SK-N-SH (cell line): Measurements from ENCODE around the gene MACROD2. TPM values are rescaled to one million over a fixed set of nuclear protein-coding genes. Genes with fewer than 3 reads are reported as not detected.

ENCODE experiments used
- CTCF ChIA-PET: fragments of 300-600, 350-600 bp; formaldehyde crosslinking; extraction: SDS; loops from one replicate; lab custom pipeline; 2021; lab: Yijun Ruan, JAX
- POLR2A ChIA-PET: fragments of 350-600 bp; sonication (Branson Sonifier 250); formaldehyde crosslinking; extraction: SDS; loops from one replicate; lab custom pipeline; 2020; ENCODE audit warnings: antibody characterized with exemption, inconsistent platforms; lab: Yijun Ruan, JAX
- DNase-seq: peaks from one replicate; pipeline ENCODE4 v3.0.0; 2012
- H2AFZ ChIP-seq: fragments of 200-600 bp; sonication (generic); 2 replicates; pipeline ENCODE4 v1.8.1; 2016; ENCODE audit warnings: antibody characterized with exemption, mild to moderate bottlenecking, low read depth
- H3F3A ChIP-seq: fragments of 200-600 bp; sonication (generic); replicated peaks from 2 replicates; pipeline ENCODE3; 2016; ENCODE audit warnings: antibody characterized with exemption, mild to moderate bottlenecking; ENCODE audit not compliant: insufficient read depth
- H3K27ac ChIP-seq, 2 experiments: fragments of 200-500 bp in 1 of 2; fragments of 200-600 bp in 1 of 2; sonication (Bioruptor generic) in 1 of 2; sonication (generic), shearing (Covaris generic) in 1 of 2; 2 replicates each; pipeline versions ENCODE4 v1.5.1 to v1.6.1; 2014 to 2016; ENCODE audit warnings: low read depth in 2 of 2, inconsistent platforms in 1 of 2, low read length in 1 of 2, mild to moderate bottlenecking in 1 of 2, mixed read lengths in 1 of 2
- H3K27me3 ChIP-seq: fragments of 200-600 bp; sonication (generic), shearing (Covaris generic); 2 replicates; pipeline ENCODE4 v1.6.1; 2016; ENCODE audit warnings: mixed run types; ENCODE audit not compliant: insufficient read depth
- H3K36me3 ChIP-seq, 2 experiments: fragments of 200-500 bp in 1 of 2; fragments of 200-600 bp in 1 of 2; sonication (Bioruptor generic) in 1 of 2; sonication (generic) in 1 of 2; replicated peaks in 1 of 2; 2 replicates each; pipeline versions ENCODE3 to v1.5.1; 2014 to 2016; ENCODE audit warnings: low read length in 1 of 2, mild to moderate bottlenecking in 1 of 2; ENCODE audit not compliant: insufficient read depth in 2 of 2, control insufficient read depth in 1 of 2
- H3K4me1 ChIP-seq, 2 experiments: fragments of 200-500 bp in 1 of 2; fragments of 200-600 bp in 1 of 2; sonication (Bioruptor generic) in 1 of 2; sonication (generic), shearing (Covaris generic) in 1 of 2; 2 replicates each; pipeline versions ENCODE4 v1.5.1 to v1.6.1; 2014 to 2016; ENCODE audit warnings: low read depth in 1 of 2, low read length in 1 of 2, mixed run types in 1 of 2; ENCODE audit not compliant: insufficient read depth in 2 of 2, control insufficient read depth in 1 of 2
- H3K4me2 ChIP-seq: fragments of 200-600 bp; sonication (generic), shearing (Covaris generic); 2 replicates; pipeline ENCODE4 v1.6.1; 2017; ENCODE audit warnings: mixed run types
- H3K4me3 ChIP-seq, 2 experiments: fragments of 200-500 bp in 1 of 2; fragments of 200-600 bp in 1 of 2; sonication (Bioruptor generic) in 1 of 2; sonication (generic), shearing (Covaris generic) in 1 of 2; 2 replicates each; pipeline versions ENCODE4 v1.5.1 to v1.8.1; 2014 to 2016; ENCODE audit warnings: low read depth in 2 of 2, inconsistent platforms in 1 of 2, low read length in 1 of 2, mild to moderate bottlenecking in 1 of 2, mixed read lengths in 1 of 2, moderate library complexity in 1 of 2
- H3K79me2 ChIP-seq: fragments of 200-600 bp; sonication (generic); 2 replicates; pipeline ENCODE4 v1.8.1; 2017; ENCODE audit warnings: mild to moderate bottlenecking; ENCODE audit not compliant: insufficient read depth
- H3K9ac ChIP-seq: fragments of 200-600 bp; sonication (generic); 2 replicates; pipeline ENCODE4 v1.6.1; 2017; ENCODE audit warnings: mixed run types
- H3K9me2 ChIP-seq: fragments of 200-600 bp; sonication (generic); 2 replicates; pipeline ENCODE4 v1.6.1; 2017; ENCODE audit warnings: mixed run types
- H3K9me3 ChIP-seq: fragments of 200-600 bp; sonication (generic); 2 replicates; pipeline ENCODE4 v1.6.1; 2017; ENCODE audit warnings: mixed run types, mild to moderate bottlenecking, moderate library complexity
- H4K20me1 ChIP-seq: fragments of 200-600 bp; sonication (generic); 2 replicates; pipeline ENCODE4 v1.6.1; 2017; ENCODE audit warnings: mild to moderate bottlenecking, mixed run types; ENCODE audit not compliant: insufficient read depth
- EP300 ChIP-seq, 2 experiments: IDR thresholded peaks; 2 replicates each; pipeline versions ENCODE4 v1.4.0 to v1.6.1; 2012; ENCODE audit warnings: borderline replicate concordance in 1 of 2, low read depth in 1 of 2, low read length in 1 of 2
- EZH2phosphoT487 ChIP-seq: fragments of 200-600 bp; sonication (generic); IDR thresholded peaks from 2 replicates; pipeline ENCODE4 v1.6.1; 2017; ENCODE audit warnings: low read depth, mixed run types, mild to moderate bottlenecking, antibody characterized with exemption, moderate library complexity, borderline replicate concordance
- GABPA ChIP-seq: IDR thresholded peaks from 2 replicates; pipeline ENCODE4 v1.4.0; 2012; ENCODE audit warnings: low read depth, mild to moderate bottlenecking
- MAX ChIP-seq: IDR thresholded peaks from 2 replicates; pipeline ENCODE4 v1.4.0; 2012; ENCODE audit warnings: low read depth
- MEF2A ChIP-seq: IDR thresholded peaks from 2 replicates; pipeline ENCODE4 v1.4.0; 2012; ENCODE audit warnings: low read depth, borderline replicate concordance
- MXI1 ChIP-seq: IDR thresholded peaks from 2 replicates; pipeline ENCODE4 v1.6.1; 2012; ENCODE audit warnings: mild to moderate bottlenecking, low read depth, low read length, improper control_type of control experiment
- NFIC ChIP-seq: IDR thresholded peaks from 2 replicates; pipeline ENCODE4 v1.4.0; 2012; ENCODE audit warnings: borderline replicate concordance
- NRF1 ChIP-seq: IDR thresholded peaks from 2 replicates; pipeline ENCODE4 v1.6.1; 2012; ENCODE audit warnings: low read depth, mild to moderate bottlenecking, low read length
- PBX3 ChIP-seq: IDR thresholded peaks from 2 replicates; pipeline ENCODE4; 2012
- POLR2AphosphoS5 ChIP-seq: IDR thresholded peaks from 2 replicates; pipeline ENCODE4 v1.6.1; 2012; ENCODE audit warnings: low read depth, low read length
- RCOR1 ChIP-seq: fragments of 150-350 bp; IDR thresholded peaks from 2 replicates; pipeline ENCODE4 v1.6.1; 2017; ENCODE audit warnings: antibody characterized with exemption, low read length
- SIN3A ChIP-seq: IDR thresholded peaks from 2 replicates; pipeline ENCODE4 v1.6.1; 2012; ENCODE audit warnings: low read depth, mild to moderate bottlenecking, low read length, moderate library complexity, borderline replicate concordance
- TAF1 ChIP-seq: IDR thresholded peaks from 2 replicates; pipeline ENCODE4 v1.6.1; 2012; ENCODE audit warnings: low read depth, mild to moderate bottlenecking, low read length, moderate library complexity, borderline replicate concordance
- YY1 ChIP-seq: IDR thresholded peaks from 2 replicates; pipeline ENCODE4 v1.4.0; 2012; ENCODE audit warnings: low read depth, mild to moderate bottlenecking
- ZBTB33 ChIP-seq: IDR thresholded peaks from 2 replicates; pipeline ENCODE4 v1.4.0; 2012; ENCODE audit warnings: low read depth, borderline replicate concordance
- WGBS: methylation state at CpG from one replicate; pipeline ENCODE4 v1.1.6; 2017; ENCODE audit warnings: low lambda C conversion rate; 5-methylcytosine and 5-hydroxymethylcytosine counted together
- polyA plus RNA-seq, 3 experiments: library from polyadenylated mRNA; depleted of rRNA; stranded (reverse); fragments of >200 nt; gene quantifications; 2 replicates each; pipeline ENCODE4 v1.2.3, GENCODE V29; 2012
- TF ChIP-seq, protein P1 (sequence below): IDR thresholded peaks from 2 replicates; pipeline ENCODE4 v1.6.1; 2012; ENCODE audit warnings: mild to moderate bottlenecking, low read depth, low read length, moderate library complexity

Gene MACROD2
- polyA plus RNA-seq, 1 of the 3 experiments (the other 2 are of a cell fraction) = 0.33 TPM

- no peak for TF ChIP-seq NRF1
Measured at GRCh38 chr20:15251171-15251570, 1255.9 kb downstream of the MACROD2 start (continued).

- H3K36me3 ChIP-seq = no peaks in the 10 kb centered on the region
- POLR2A ChIA-PET = no interaction called here
Measured at GRCh38 chr20:15252304-15252703, 1257.0 kb downstream of the MACROD2 start.

GRCh38 chr20:15253431-15253830 is 1258.1 kb downstream of the MACROD2 start:
- no peaks in the 10 kb centered on the region for H3K9me3 ChIP-seq
- CTCF ChIA-PET = no interaction called here
- no peak overlapping the region for H3K4me3 ChIP-seq
- no peaks in the 10 kb centered on the region for H3F3A ChIP-seq
- no peak for DNase-seq
- no peaks in the 10 kb centered on the region for H3K9me2 ChIP-seq
- no peaks in the 10 kb centered on the region for H3K4me1 ChIP-seq
- H3K4me2 ChIP-seq = no peak overlapping the region
- H3K9ac ChIP-seq = no peak overlapping the region
- POLR2A ChIA-PET = no interaction called here
- H3K36me3 ChIP-seq = no peaks in the 10 kb centered on the region
- H3K79me2 ChIP-seq = no peaks in the 10 kb centered on the region
- H3K27ac ChIP-seq = no peak overlapping the region
- H4K20me1 ChIP-seq = no peaks in the 10 kb centered on the region
- H2AFZ ChIP-seq = no peak overlapping the region
- no peaks in the 10 kb centered on the region for H3K27me3 ChIP-seq
- WGBS = 84% methylated on average over 5 of the region's 5 CpGs
- no peak for TF ChIP-seq MAX
- TF ChIP-seq YY1 = no peak
- TF ChIP-seq EP300 (IDR thresholded peaks at IDR 0.05; ENCODE audit: borderline replicate concordance in 1 of 2, low read depth in 1 of 2, low read length in 1 of 2) = no peak
- TF ChIP-seq, protein P1, sequence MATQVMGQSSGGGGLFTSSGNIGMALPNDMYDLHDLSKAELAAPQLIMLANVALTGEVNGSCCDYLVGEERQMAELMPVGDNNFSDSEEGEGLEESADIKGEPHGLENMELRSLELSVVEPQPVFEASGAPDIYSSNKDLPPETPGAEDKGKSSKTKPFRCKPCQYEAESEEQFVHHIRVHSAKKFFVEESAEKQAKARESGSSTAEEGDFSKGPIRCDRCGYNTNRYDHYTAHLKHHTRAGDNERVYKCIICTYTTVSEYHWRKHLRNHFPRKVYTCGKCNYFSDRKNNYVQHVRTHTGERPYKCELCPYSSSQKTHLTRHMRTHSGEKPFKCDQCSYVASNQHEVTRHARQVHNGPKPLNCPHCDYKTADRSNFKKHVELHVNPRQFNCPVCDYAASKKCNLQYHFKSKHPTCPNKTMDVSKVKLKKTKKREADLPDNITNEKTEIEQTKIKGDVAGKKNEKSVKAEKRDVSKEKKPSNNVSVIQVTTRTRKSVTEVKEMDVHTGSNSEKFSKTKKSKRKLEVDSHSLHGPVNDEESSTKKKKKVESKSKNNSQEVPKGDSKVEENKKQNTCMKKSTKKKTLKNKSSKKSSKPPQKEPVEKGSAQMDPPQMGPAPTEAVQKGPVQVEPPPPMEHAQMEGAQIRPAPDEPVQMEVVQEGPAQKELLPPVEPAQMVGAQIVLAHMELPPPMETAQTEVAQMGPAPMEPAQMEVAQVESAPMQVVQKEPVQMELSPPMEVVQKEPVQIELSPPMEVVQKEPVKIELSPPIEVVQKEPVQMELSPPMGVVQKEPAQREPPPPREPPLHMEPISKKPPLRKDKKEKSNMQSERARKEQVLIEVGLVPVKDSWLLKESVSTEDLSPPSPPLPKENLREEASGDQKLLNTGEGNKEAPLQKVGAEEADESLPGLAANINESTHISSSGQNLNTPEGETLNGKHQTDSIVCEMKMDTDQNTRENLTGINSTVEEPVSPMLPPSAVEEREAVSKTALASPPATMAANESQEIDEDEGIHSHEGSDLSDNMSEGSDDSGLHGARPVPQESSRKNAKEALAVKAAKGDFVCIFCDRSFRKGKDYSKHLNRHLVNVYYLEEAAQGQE = no peak
- TF ChIP-seq ZBTB33 = no peak
- TF ChIP-seq PBX3 = no peak
- no peak for TF ChIP-seq GABPA
- TF ChIP-seq NFIC = no peak
- no peak for TF ChIP-seq TAF1
- no peak for TF ChIP-seq POLR2AphosphoS5

More at GRCh38 chr20:15252304-15252703, 1257.0 kb downstream of the MACROD2 start:
- H3K4me2 ChIP-seq = no peak overlapping the region
- no peaks in the 10 kb centered on the region for H3K4me1 ChIP-seq
- H3K79me2 ChIP-seq = no peaks in the 10 kb centered on the region
- no peak overlapping the region for H3K4me3 ChIP-seq
- CTCF ChIA-PET = interaction anchor here (1.1 kb wide), 1 partner anchor 915 kb away, joined by 3 read pairs; the partner anchor contains the start of gene FLRT3
- TF ChIP-seq EZH2phosphoT487 = no peak
- no peak for TF ChIP-seq MEF2A
- no peak for TF ChIP-seq MXI1
- TF ChIP-seq RCOR1 = no peak
- no peak for TF ChIP-seq PBX3
- TF ChIP-seq SIN3A = no peak
- TF ChIP-seq NRF1 = no peak
- 44% methylated on average over 2 of the region's 2 CpGs for WGBS
- DNase-seq = no peak
- no peaks in the 10 kb centered on the region for H4K20me1 ChIP-seq
- no peak overlapping the region for H3K9ac ChIP-seq
- no peaks in the 10 kb centered on the region for H3F3A ChIP-seq
- no peaks in the 10 kb centered on the region for H3K9me3 ChIP-seq
- no peak overlapping the region for H3K27ac ChIP-seq
- H3K9me2 ChIP-seq = no peaks in the 10 kb centered on the region
- H2AFZ ChIP-seq = no peak overlapping the region
- no peaks in the 10 kb centered on the region for H3K27me3 ChIP-seq
